SK-N-DZ (cell line): ENCODE measurements around the gene ZBTB45. TPM values are rescaled to one million over a fixed set of nuclear protein-coding genes. Genes with fewer than 3 reads are reported as not detected.

ENCODE experiments used
- DNase-seq: peaks from one replicate; pipeline ENCODE4 v3.0.0-alpha.2; 2015; ENCODE audit warnings: low spot score
- polyA plus RNA-seq, 2 experiments: library from polyadenylated mRNA; depleted of rRNA; stranded (reverse); fragments of >200 nt; gene quantifications; 2 replicates each; pipeline ENCODE4 v1.2.3, GENCODE V29; 2014

Gene ZBTB45
- 4.4 and 4.8 TPM in 2 replicates for polyA plus RNA-seq (2014; cell fraction: cytosol; rRNA removed)
- polyA plus RNA-seq (2014; cell fraction: nucleus; rRNA removed) = 4.1 and 4.5 TPM in 2 replicates

- DNase-seq = peak; percentile 91
Measured at GRCh38 chr19:58519355-58520256, at the start of gene ZBTB45. ZBTB45 (minus strand) TSS chr19:58519810; CDS start chr19:58517673, 2,137 bp downstream.

GRCh38 chr19:58568453-58569130, 49.0 kb upstream of the ZBTB45 start:
- no peak for DNase-seq

- no peak for DNase-seq
Measured at GRCh38 chr19:58566989-58567388, 47.4 kb upstream of the ZBTB45 start.

- no peak for DNase-seq
Measured at GRCh38 chr19:58563823-58564222, 44.2 kb upstream of the ZBTB45 start.

GRCh38 chr19:58563034-58563573, 43.5 kb upstream of the ZBTB45 start:
- peak; percentile 75 for DNase-seq

- DNase-seq = no peak
Measured at GRCh38 chr19:58562122-58563033, 42.8 kb upstream of the ZBTB45 start.

GRCh38 chr19:58561373-58562121, 41.9 kb upstream of the ZBTB45 start:
- DNase-seq = no peak

GRCh38 chr19:58560921-58561320, 41.3 kb upstream of the ZBTB45 start:
- no peak for DNase-seq

- no peak for DNase-seq
Measured at GRCh38 chr19:58560007-58560887, 40.6 kb upstream of the ZBTB45 start.

- peak; percentile 87 for DNase-seq
Measured at GRCh38 chr19:58559275-58560006, 39.8 kb upstream of the ZBTB45 start.

GRCh38 chr19:58558623-58559274, 39.1 kb upstream of the ZBTB45 start:
- DNase-seq = peak; percentile 94

- no peak for DNase-seq
Measured at GRCh38 chr19:58558066-58558622, 38.5 kb upstream of the ZBTB45 start, which contains the start of gene UBE2M. UBE2M (minus strand) TSS chr19:58558611; CDS start chr19:58558381, 230 bp downstream.

- DNase-seq = no peak
Measured at GRCh38 chr19:58557221-58558065, 37.8 kb upstream of the ZBTB45 start.

- no peak for DNase-seq
Measured at GRCh38 chr19:58556622-58557220, 37.1 kb upstream of the ZBTB45 start.

- no peak for DNase-seq
Measured at GRCh38 chr19:58555920-58556621, 36.5 kb upstream of the ZBTB45 start.
